NCI-H460 (cell line): ENCODE data around the gene FPGS. TPM values are rescaled to one million over a fixed set of nuclear protein-coding genes. Genes with fewer than 3 reads are reported as not detected.
"Not testable (repeated sequence)": the region's sequence is repeated elsewhere in the genome, so short reads cannot be mapped to it uniquely, and the experiment has no call there.

Experiments used
- DNase-seq: peaks from one replicate; pipeline ENCODE4 v3.0.0-alpha.2; 2016; ENCODE audit warnings: low read depth; ENCODE audit errors: extremely low read depth
- total RNA-seq: library from RNA; depleted of rRNA; stranded (reverse); fragments of >200 nt; shearing (Covaris generic); gene quantifications from 2 replicates; pipeline ENCODE4 v1.2.3, GENCODE V29; 2014

The FPGS gene
- total RNA-seq, 1 experiment from 2014 or later, result 23.9 TPM

DNA sequence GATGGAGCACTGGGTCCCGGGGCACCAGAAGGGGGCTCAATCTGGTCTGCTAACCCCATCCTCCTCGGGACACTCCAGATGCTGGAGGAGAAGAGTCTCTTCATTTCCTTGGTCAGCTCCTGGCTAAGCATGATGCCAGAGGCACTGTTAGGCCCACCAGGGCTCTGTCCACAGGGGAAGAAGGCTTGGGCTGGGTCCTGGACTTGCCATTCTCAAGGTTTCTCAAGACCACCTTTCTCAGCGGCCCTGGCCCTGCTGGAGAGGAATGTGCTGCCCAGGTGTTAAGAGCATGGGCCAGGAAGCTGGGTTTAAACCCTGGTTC is 32.1 kb upstream of the FPGS start:
- no peak for DNase-seq

DNA sequence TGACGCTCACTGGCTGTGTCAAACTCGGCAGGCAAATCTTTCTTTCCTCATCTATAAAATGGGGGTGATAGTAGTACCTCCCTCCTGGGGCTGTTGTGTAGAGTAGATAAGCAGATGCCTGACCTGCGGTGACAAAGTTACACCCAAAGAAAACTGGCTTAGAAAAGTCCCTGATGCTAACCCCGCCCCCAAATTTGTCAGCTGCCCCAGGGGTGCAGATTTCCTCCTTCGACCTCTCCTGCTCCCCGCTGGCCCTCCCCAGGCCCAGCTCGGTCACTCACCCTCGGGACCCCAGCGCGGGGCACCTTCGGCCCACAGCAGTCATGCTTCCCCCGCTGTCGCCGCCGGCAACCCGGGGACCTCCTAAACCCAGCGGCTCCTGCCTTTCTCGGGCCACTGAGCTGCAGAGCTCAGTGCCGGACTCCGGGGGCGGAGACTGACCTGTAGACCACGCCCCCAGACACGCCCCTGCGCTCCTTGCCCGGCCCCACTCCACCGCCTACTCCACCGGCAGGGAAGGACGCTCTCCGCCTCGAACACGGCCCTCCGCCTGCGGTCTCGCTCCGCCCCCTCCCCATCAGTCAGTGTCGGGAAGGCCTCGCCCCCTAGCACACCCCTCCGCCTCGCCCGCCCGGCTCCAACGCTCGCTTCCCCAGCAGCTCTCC is 31.6 kb upstream of the FPGS start:
- peak; percentile 97 for DNase-seq

DNA sequence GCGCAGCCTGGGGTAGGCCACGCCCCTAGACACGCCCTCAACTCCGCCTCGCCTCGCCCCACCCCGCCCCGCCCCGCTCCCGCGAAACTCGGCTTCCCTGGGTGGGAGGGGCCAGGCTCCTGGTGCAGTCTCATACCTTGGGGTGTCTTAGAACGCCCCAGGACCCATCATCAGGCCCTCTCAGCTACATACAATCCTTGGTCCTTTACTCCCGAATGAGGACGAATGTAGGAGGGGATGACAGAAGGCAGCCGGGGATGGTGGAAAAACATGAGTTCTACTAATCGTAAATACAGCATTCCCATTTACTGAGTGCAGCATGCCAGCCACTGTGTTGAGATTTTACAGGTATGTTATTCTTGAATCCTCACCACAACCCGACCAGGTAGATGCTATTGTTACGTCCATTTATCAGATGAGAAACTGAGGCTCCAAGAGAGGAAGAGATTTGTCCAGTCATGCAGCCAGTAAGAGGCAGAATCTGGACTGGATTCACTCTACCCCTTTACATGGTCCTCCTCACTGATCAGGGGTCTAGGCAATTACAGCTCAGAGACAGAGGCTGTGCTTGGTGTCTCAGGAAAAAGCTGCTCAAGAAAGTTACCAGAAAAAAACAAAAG is 31.0 kb upstream of the FPGS start:
- DNase-seq, result no peak

DNA sequence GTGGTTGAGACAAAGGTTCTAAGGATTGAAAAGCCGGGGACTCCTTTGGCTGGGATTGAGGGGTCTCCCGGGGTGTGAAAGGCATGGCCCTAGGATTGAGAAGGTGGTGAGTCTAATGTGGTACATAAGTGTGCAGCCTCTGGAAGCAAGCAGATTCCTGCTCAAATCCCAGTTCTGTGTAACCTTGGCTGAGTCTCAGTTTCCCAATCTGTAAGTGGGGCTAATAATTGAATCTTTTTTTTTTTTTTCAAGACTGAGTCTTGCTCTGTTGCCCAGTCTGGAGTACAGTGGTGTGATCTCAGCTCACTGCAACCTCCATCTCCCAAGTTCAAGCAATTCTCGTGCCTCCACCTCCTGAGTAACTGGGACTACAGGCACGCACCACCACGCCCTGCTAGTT is 30.1 kb upstream of the FPGS start:
- no peak for DNase-seq

DNA sequence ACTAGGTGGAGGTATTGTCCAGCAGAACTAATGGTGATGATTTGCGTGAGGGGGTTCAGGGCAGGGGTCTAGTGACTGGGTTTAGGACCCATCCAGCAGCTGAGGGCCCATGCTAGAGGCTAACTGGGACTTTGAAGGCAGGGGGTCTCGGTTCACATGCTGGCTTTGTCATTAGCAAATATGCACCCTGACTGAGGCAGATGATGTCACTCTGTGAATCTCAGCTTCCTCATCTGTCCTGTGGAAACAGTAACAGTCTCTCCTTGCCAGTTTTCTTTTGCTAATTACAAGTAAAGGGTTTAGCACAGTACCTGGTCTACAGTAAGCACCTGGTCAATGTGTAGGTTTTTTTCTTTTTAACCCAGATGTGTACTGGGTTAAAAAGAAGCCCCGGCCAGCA is 29.4 kb upstream of the FPGS start:
- no peak for DNase-seq

DNA sequence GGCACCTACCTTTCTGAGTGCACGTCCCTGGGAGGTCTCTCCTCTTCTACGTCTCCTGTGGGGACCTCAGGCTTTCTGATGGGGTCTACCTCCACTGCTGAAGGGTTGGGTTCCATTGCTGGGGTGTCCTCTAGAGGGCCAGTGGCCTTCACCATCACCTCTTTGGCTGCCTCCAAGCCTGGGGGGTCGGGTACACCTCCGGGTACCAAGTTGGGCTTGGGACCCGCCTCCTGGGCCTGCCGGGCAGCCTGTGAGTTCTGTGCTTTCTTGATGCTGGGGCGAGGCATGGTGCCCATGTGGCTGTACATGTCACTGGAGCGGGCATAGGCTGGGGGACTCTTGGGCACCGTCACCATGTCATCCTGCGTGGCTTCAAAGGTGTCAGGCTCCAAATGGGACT is 28.7 kb upstream of the FPGS start:
- DNase-seq, result no peak

DNA sequence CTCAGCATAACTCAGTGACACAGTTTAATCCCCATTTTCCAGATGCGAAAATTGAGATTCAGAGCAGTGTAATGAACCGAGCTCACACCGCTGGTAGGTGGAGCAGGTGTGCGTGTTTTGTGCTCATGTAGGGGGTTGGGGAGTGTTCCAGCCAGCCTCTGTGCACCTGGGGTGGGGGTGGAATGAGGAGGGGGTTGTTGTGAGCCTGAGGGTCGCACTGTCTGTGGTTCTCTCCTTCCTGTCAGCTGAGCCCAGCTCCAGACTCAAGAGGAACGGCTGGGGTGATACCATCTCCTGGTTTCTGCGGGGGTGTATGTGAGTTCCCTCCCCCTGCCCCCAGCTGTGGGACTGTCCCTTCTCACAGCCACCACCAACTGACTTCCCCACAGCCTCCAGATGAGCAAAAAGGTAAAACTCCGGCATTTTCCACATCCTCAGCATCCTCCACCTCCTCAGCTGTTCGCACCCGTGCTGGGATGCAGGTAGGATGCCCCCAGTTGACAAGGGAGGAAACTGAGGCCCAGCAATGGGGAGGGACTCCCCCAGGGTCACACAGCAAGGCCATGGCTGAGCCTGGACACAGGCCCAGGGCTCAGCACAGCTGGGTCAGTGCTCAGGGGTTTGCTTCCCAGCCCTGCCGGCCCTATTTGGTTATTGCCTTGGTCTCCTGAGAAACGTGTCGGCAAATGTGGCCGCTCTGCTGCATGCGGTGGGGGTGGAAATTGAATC is 26.3 kb upstream of the FPGS start:
- no peak for DNase-seq

DNA sequence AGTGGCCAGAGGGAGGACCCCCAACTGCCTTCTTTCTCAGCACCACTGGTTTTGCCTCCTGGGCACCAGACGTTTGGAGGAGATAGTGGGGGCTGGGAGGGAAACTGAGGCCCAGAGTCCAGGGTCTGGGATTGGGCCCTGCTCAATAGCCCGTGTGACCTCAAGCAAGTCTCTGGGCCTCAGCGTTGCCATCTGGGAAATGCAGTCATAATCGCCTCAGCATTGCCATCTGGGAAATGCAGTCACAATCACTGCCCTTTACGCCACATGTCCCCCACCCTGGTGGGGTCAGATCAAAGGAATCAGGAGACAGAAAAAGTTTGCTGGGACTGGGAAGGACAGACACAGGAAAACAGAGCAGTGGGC is 25.8 kb upstream of the FPGS start:
- DNase-seq, result no peak

DNA sequence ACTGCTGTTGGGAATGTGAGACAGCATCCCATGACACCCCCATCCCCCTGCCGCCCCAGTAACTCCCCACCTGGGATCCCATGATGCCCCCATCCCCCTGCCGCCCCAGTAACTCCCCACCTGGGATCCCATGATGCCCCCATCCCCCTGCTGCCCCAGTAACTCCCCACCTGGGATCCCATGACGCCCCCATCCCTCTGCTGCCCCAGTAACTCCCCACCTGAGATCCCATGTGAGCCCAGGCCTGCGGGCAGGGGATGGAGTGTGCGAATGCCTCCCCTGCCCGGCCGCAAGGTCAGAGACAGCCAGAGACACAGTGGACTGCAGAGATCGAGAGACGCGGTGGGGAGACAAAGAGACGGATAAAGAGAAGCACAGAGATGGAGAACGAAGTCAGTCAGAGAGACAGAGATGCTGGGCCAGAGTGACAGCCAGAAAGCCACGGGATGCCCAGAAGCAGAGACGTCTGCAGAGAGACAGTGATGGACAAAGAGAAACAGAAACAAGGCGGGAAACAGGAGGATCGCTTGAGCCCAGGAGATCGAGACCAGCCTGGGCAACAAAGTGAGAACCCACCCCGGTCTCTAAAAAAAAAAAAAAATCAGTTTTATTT is 25.2 kb upstream of the FPGS start:
- no peak for DNase-seq

DNA sequence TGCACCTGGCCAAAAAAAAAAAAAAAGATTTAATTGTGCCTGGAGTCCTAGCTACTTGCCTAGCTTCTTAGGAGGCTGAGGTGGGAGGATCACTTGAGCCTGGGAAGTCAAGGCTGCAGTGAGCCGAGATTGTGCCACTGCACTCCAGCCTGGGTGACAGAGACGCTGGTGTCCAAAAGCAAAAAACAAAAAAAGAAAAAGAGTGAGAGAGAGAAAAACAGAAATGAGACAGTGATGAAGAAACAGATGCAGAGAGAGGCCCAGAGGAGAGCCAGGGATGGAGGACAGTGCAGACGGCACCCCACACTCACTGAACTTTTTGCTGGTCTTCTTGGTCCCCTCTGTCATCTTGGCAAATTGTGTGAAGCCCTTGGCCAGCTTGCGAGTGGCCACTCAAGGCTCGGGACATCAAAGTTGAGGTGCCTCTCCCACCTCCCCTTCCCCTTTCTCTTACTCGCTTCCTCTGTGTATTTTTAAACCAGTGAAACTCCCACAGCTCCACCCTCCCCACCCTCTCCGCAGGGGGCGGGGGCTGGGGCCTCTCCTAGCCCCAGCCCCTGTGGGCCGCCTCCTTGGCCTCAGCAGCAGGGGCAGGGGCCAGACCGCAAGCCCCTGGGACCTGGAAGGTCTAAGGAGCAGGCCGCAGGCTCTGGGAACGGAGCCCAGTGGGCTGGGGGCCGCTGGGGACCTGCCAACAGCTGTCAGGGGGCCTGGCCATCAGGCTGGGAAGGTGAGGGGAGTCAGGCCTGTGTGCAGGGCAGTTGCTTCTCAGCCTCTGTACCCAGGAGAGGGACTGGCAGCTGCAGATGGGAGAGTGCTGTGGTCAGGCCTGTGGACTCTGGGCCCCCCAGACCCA is 24.2 kb upstream of the FPGS start, which contains the start of gene SH2D3C:
Gene SH2D3C, minus strand, starts transcription at position 387 of the 856 bp plus-strand sequence. Its CDS starts 39 bp downstream, at position 348.
- no peak for DNase-seq

DNA sequence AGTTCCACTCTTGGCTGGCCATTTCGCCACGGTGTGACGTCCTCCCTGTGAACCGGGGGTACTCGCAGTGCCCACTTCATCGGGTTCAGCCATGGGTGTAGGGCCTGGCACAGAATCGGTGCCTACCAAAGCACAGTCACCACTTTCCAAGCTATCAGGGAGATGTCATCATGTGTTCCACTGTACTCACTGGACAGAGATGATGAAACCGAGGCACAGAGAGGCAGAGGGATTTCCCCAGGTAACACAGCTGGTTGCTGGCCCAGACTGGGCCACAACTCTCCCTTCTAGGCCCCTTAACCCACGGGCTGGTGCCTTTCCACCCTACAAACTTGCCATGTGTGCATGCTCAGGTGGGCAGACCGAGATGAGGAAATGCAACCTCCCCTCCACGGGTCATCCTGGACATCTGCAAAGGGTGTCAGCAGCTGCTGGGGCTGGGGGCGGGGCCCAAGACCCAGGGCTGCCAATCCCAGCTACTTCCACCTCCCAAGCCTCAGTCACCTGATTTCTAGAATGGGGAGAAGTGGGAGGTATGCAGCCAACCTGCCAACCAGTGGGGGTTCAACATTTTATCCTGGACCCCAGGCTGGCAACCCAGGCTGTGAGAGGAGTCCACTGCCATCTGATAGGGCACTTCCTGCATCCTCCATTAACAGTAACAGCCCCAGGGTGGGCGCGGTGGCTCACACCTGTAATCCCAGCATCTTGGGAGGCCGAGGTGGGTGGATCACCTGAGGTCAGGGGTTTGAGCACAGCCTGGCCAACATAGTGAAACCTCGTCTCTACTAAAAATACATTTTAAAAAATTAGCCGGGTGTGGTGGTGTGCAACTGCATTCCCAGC is 23.3 kb upstream of the FPGS start:
- DNase-seq, result peak; percentile 52

DNA sequence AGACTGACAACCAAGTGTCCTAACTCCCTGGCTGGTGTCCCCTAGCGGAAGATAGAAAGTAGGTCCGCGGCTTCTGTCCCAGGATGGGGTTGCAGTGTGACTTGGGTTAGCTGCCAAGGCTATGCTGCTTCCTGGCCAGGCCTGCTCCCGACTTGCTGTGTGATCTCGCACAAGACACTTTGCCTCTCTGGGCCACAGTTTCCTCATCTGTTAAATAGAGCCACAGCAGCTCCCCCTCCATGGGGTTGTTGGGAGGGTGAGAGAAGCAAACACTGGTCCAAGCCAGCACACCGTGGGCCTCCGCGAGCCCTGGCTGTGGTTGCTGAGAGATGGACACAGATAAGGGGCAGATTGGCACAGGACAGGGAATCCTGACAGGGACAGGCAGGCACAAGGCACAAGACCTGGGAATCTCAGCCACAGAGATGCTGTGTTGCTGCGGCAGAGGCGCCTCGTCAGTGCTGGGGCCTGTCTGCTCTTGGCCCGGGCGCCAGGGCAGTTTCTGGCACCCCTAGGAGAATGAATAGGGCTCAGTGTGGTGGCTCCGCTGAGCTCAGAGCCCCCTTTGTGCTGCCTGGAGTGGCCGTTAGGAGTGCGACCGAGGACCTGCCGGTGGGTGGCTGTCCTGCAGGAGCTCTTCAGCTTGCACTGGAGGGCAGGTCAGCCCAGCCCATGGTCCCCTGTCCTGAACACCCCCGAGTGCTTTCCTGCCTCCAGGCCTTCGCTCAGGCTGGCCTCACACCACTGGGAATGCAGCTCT is 22.4 kb upstream of the FPGS start:
- no peak for DNase-seq

DNA sequence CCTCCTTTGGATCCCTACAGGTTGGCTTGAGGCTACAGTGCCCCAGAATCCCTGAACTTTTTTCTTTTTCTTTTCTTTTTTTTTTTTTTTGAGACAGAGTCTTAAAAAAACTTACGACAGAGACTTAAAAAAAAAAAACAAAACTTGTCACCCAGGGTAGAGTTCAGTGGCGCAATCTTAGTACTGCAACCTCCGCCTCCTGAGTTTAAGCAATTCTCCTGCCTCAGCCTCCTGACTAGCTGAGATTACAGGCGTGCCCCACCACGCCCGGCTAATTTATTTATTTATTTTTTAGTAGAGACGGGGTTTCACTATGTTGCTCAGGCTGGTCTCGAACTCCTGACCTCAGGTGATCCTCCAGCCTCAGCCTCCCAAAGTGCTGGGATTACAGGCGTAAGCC is 21.8 kb upstream of the FPGS start:
- DNase-seq, result not testable (repeated sequence)

DNA sequence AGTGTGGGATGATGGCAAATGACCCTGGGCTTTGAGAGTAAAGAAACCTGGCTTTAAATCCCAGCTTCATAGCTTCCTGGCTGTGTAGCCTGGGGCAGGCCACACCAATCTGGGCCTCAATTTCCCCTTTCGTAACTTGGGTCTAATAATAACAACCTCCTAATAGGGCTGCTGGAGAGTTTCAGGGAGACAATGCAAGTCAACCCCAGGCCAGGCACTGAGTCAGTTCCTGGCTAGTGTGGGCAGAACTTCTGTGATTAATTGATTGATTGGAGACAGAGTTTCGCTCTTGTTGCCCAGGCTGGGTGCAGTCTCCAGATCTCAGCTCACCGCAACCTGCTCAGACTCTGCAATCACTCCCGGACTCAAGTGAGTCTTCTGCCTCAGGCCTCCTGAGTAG is 20.9 kb upstream of the FPGS start:
- DNase-seq, result no peak

DNA sequence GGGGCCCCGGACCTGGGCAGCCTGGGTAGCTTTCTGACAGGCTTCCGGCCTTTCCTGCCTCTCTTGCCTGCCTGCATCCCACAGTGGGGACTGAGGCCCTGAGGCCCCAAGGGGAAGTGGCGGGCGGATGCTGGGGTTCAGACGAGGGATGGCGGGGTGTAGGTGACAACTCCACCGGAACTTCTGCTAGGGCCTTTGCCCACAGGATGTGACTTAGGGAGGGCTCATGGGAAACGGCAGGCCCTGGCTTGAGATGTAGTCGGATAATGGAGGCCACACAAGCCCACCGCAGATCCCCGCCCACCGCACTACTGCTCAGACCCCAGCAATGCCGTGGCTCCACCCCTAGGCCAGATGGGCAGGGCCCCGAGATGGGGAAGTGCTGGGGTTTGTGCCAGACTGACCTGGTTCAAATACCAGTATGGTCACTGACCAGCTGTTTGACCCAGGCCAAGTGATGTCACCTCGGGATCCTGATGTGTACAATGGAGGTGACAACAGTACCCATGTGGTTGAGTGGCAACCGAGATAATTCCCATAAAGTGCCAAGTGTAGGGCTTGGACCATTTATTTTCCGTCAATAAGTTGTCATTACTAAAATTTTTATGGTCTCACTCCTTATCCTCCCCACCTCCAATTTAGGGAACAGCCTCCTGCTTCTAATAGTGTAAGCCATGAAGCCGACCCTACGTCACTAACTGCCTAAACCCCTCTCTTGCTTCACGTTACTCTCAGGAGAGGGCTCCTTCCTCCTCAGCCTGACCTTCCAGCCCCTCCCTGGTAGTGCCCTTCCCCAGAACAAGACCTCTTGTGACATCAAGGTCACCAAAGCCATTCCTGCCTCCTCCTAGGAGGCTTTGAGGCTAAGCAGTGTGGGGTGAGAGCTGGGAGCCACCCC is 19.3 kb upstream of the FPGS start:
- DNase-seq, result no peak

DNA sequence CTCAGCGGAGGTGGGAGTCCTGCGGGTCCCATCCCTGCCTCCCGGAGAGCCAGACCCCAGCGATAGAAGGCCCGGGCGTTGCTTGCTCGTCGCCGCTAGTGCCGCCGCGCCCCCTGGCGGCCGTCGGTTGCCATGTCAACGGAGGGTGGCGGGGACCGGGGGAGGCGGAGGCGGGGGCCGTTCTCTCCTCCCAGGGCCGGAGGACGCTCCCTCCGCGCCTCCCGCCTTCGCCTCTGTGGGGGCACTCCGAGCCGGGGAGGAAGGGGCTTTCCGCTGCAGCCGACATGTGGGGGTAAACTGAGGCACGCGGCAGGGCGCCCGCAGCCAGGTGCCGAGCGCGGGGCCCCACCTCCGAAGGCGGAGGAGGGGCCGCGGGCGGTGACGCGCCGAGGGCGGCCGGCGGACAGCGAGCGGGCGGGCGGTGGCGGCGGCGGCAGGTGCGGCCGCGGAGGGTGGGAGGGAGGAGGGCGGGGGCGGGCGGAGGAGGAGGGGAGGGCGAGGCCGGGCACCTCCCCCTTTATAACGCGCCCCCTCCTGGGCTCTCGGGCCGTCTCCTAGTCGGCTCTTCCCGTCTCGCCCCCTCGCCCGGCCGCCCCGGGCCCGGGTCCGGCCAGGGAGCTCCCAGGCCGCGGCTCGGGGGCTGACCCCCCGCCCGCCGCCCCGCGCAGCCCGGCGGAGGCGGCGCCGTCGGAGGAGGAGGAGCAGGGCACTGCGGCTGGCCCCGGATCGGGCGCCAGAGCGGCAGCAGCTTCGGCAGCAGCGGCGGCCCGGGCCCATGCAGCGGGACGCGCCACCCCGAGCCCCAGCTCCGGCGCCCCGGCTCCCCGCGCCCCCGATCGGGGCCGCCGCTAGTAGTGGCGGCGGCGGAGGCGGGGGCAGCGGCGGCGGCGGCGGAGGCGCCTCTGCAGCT is 17.4 kb upstream of the FPGS start:
- DNase-seq, result peak; percentile 74
